ENCODE results near the gene PES1. TPM values are rescaled to one million over a fixed set of nuclear protein-coding genes. Genes with fewer than 3 reads are reported as not detected.
"Not testable (repeated sequence)": the region's sequence is repeated elsewhere in the genome, so short reads cannot be mapped to it uniquely, and the experiment has no call there.

The PES1 gene
- polyA plus RNA-seq, 1 donor from 2014 or later, result 36.3 TPM

DNA sequence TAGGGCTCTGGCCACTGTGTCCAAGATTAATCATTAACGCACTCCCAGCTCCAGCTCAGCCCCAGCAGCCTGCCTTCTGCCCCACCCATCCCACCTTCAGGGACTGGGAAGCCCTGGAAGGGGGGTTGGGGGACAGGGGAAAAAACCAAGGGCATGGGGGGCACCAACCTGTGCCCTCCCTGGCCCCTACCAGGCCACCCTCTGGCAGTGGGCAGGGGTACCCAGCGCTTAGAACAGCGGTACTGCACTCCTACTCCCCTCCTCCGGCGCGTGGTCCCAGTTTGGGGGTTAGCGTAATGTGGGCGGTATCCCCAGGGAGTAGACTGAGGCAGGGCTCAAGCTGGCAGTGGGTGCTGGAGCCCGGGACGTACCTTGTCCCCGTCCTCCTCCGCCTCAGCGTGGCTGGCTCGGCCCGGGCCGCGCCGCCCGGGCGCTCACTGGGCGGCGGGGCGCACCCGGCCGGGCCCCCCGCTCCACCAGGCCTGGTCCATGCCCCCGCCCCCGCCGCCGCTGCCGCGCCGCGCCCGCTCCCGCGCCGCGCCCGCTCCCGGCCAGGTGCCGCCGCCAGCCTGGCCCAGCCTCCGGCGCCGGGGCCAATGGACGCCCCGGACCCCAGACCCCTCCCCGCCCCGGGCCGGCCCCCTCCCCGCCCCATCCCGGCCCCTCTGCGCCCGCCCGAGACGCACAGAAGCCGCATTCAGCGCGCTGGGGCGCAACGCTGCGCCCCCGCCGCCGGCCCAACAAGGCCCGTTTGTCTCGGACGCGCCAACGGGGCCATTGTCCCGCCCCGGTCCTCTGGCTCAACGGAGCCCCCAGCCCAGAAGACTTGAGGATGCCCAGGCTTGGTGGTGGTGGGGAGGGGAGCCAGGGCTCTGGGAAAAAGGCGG lies 17.4 kb downstream of the PES1 start, which contains the start of gene GAL3ST1:
Gene GAL3ST1 (minus strand): TSS at position 571 of the 887 bp plus-strand sequence. CDS start 17,273 bp downstream, outside the sequence.
- peaks cover 0 to 4% (median 2%) of the 10 kb centered on the region in 3 donors for H3K4me1 Mint-ChIP-seq
- H3K27ac Mint-ChIP-seq, result no peak within 1 kb of the TSS
- peak within 1 kb of the TSS in 1 of 4 donors; percentile 66 for H3K4me3 Mint-ChIP-seq
- H3K9me3 Mint-ChIP-seq, result peaks cover 0 to under 1% (median 0%) of the 10 kb centered on the region in 3 donors
- peaks cover 4% of the 10 kb centered on the region for H3K27me3 Mint-ChIP-seq
- peaks cover 15% of the 10 kb centered on the region for H3K36me3 Mint-ChIP-seq

DNA sequence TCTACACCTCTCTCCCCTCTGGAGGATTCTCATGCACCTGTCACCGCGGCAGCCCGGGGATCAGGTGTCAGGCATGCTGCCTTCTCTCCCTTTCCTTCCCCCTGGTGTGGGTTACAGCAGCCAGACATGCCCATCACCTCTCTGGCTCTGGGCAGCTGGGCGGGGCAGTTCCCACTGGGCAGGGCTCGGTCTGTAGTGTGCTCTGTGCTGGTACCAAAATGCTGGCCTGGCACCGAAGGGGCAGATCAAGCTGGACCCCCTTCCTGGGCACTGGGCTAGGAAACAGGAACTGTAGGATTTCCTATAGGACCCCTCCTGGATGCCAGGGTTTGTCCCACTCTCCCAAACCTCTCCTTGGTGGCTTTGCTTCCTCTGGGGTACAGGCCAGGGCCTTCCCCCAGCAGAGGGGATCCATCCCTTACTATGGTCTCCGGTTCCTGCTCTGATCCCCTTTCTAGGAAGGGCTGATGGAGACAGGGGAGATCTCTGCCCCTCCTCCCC lies 18.1 kb downstream of the PES1 start:
- peaks cover 0 to 2% (median 0%) of the 10 kb centered on the region in 3 donors for H3K9me3 Mint-ChIP-seq
- peaks cover 0 to 2% (median 2%) of the 10 kb centered on the region in 3 donors for H3K4me1 Mint-ChIP-seq
- no peak overlapping the region for H3K27ac Mint-ChIP-seq
- peaks cover 9% of the 10 kb centered on the region for H3K36me3 Mint-ChIP-seq
- H3K27me3 Mint-ChIP-seq, result peaks cover 8% of the 10 kb centered on the region
- no peak overlapping the region for H3K4me3 Mint-ChIP-seq

DNA sequence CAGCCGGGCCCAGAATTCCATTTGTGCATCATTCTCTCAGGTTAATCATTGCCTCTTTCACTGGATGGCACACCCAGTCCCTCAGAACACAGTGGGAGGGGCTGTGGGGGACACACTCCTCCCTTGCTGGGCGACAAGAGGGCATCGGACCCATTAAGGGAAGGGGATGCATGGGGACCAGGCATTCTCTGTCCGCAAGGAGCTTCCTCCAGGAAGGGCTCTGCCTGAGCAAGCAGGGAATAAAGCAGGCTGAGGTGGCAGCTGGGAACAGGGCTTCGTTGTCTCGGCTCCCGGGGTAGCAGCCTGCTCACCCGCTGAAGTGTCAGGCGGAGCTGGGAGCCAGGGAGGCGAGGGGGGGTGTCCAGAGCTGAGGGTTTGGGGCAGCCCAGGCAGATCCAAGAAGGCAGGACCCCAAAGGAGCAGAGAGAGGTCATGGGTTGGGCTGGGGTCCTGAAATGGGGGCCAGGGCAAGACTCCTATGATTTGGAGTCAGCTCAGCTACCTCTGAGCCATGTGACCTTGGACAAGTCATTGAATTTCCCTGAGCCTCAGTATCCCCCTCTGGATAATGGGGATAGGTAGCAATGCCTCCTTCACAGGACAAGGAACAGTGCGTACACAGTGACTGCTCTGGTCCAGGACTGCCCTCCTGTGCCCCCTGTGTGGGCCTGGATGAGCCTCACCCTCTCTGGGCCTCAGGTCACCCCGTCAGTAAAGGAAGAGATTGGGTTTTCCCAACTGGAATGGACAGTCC lies 18.7 kb downstream of the PES1 start:
- no peak overlapping the region for H3K27ac Mint-ChIP-seq
- peaks cover 0 to 2% (median 2%) of the 10 kb centered on the region in 3 donors for H3K4me1 Mint-ChIP-seq

DNA sequence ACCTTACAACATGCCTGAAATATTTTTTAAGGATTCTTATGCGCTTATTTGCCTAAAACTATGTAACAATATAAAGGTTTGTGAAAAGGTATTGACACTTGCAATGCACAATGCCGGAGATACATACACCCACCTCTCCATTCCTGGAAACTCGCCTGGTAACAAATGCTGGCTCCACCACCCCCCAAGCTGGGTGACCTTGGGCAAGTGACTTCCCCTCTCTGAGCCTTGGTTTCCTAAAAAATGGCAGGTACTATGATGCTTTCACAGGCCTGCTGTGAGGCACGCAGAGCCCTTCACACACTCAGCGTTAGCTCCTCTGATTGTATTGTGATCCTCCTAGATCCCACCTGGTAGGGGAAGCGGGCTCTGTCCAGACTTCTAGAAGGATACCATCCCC lies 19.5 kb downstream of the PES1 start:
- no peak overlapping the region for H3K27ac Mint-ChIP-seq
- peaks cover 11% of the 10 kb centered on the region for H3K27me3 Mint-ChIP-seq
- H3K4me1 Mint-ChIP-seq, result peaks cover 0 to 2% (median 2%) of the 10 kb centered on the region in 3 donors
- H3K36me3 Mint-ChIP-seq, result peaks cover 9% of the 10 kb centered on the region
- peaks cover 0 to 4% (median 3%) of the 10 kb centered on the region in 3 donors for H3K9me3 Mint-ChIP-seq
- no peak overlapping the region for H3K4me3 Mint-ChIP-seq

More for the DNA sequence above, 18.7 kb downstream of the PES1 start:
- Mint-ChIP-seq H3K27me3 (peaks cover 11% of the 10 kb centered on the region), H3K36me3 (peaks cover 9% of the 10 kb centered on the region), H3K9me3 (peaks cover 0 to 3% (median 2%) of the 10 kb centered on the region in 3 donors), H3K4me3 (peak overlapping the region in 1 of 4 donors; percentile 37)

DNA sequence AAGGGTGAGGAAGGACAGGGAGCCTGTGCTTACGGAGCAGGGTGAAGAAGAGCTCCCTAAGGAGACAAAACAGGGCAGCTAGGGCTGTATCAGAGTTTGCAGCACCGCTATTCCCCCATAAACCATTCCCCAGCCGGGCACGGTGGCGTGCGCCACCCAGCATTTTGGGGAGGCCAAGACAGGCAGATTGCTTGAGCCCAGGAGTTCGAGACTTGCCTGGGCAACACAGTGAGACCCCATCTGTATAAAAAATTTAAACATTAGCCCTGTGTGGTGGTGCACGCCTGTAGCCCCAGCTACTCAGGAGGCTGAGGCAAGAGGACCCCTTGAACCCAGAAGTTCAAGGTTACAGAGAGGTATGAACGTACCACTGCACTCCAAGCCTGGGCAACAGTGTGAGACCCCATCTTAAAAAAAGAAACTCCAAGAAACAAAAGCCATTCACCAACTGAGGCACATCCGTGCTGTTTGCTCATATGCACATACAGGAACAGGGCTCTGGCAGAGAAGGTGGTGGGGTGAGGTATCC lies 22.0 kb downstream of the PES1 start:
- Mint-ChIP-seq H3K9me3 (peaks cover 0 to 5% (median 3%) of the 10 kb centered on the region in 3 donors), H3K36me3 (no peaks in the 10 kb centered on the region), H3K27ac (no peak overlapping the region), H3K4me3 (no peak overlapping the region), H3K27me3 (peaks cover 10% of the 10 kb centered on the region), H3K4me1 (peaks cover 0 to 2% (median 0%) of the 10 kb centered on the region in 3 donors)

DNA sequence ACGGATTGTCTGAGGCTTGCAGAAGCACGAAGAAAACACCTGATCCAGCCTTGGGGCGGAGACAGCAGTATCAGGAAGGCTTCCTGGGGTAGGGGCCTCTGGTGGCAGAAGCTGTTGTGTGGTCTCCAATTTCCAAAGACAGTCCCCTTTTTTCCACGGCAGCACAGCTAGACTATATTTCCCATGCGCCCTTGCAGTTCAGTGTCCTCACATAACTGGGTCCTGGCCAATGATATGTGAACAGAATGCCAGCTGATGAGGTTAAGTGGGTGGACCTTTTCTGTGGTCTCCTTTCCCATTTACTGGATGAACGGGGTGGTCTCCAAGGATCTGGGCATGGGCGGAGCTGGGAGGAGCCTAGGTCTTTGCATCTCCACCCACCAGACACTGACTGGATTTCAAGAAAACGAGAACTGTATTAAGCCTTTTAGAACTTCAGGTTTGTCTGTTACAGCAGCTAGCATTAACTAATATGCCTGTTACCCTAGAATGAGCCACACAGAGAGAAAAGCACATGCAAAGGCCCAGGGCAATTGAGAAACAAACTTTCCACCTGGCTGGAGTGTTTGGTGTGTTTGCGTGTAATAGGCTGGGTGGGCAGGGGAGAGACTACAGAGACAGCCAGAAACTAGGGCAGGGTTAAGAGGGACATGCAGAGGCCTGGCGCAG lies 23.4 kb downstream of the PES1 start:
- Mint-ChIP-seq H3K9me3 (peaks cover 0 to 5% (median 3%) of the 10 kb centered on the region in 3 donors), H3K4me3 (no peak overlapping the region), H3K27ac (peak overlapping the region in 1 of 3 donors; percentile 47), H3K36me3 (no peaks in the 10 kb centered on the region), H3K4me1 (no peaks in the 10 kb centered on the region), H3K27me3 (peaks cover 8% of the 10 kb centered on the region)

DNA sequence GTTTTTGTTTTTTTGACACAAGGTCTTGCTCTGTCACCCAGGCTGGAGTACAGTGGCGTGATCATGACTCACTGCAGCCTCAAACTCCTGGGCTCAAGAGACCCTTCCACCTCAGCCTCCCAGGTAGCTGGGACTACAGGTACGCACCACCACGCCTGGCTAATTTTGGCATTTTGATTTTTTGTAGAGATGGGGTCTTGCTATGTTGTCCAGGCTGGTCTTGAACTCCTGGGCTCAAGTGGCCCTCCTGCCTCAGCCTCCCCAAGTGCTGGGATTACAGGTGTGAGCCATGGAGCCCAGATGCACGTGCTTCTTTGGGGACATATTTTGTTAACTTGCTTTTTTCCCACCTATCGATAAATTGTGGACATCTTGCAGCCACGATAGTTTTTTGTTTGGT lies 24.4 kb downstream of the PES1 start:
- H3K4me1 Mint-ChIP-seq, H3K9me3 Mint-ChIP-seq, H3K36me3 Mint-ChIP-seq, H3K27me3 Mint-ChIP-seq, H3K4me3 Mint-ChIP-seq, H3K27ac Mint-ChIP-seq: not testable (repeated sequence)

DNA sequence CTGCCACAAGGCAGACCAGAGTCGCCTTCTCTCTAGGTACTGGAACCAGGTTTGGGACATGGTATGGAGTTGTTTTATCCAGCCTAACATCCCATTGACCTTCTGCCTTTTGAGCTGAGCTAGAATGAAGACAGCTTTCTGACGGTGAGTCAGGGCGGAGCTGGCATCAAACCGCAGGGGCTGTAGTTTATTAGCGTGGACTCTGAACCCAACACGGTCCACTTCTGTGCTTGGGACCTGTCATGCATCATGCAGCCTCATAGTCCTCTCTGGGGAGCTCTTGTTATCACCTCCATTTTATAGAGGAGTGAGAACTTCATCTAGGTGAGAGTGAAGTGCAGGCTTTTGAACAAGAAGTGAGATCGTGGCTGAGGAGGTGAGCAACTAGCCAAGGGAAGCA lies 25.6 kb downstream of the PES1 start:
- Mint-ChIP-seq H3K27me3 (peaks cover 10% of the 10 kb centered on the region), H3K4me3 (no peak overlapping the region), H3K9me3 (peaks cover 0 to 5% (median 3%) of the 10 kb centered on the region in 3 donors), H3K27ac (no peak overlapping the region), H3K36me3 (no peaks in the 10 kb centered on the region), H3K4me1 (no peaks in the 10 kb centered on the region)

DNA sequence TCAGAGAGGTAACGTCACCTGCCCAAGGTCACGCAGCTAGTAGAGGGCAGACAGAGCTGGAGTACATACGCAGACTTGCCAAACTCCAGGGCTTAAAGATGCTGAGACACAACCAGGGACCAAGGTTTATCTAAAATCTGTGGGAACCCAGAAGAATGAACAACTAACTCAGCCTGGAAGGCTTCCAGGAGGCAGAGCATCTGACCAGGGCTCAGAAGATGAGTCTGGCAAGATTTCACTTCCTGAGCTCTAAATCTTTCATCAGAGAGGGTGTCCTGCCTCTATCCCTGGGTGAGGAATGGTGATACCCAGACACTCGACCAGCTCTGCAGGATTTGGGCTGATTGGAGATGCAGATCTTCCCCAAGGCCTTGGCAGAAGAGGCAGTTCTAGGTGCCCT lies 26.4 kb downstream of the PES1 start:
- Mint-ChIP-seq H3K4me3 (no peak overlapping the region), H3K4me1 (no peaks in the 10 kb centered on the region), H3K27ac (no peak overlapping the region), H3K27me3 (peaks cover 10% of the 10 kb centered on the region), H3K36me3 (no peaks in the 10 kb centered on the region), H3K9me3 (peaks cover 0 to 5% (median 3%) of the 10 kb centered on the region in 3 donors)

DNA sequence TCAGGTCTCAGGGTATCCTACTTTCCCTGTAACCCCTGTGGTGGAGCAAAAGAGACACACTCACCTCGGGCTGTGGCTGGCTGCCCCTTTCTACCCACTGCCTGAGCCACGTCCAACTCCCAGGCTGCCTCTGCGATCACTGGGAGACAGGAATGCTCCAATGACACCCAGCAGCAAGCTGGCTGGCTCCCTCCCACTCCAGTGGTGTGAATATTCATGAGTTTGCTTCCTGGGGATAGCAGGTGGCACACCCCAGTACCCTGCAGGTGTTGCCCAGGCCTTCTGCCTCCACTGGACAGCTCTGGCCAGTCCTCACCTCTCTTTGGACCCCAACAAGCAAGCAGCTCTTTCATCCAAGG lies 27.0 kb downstream of the PES1 start:
- Mint-ChIP-seq H3K4me3 (no peak overlapping the region), H3K36me3 (no peaks in the 10 kb centered on the region), H3K9me3 (peaks cover 0 to 5% (median 3%) of the 10 kb centered on the region in 3 donors), H3K27ac (no peak overlapping the region), H3K4me1 (no peaks in the 10 kb centered on the region), H3K27me3 (peaks cover 10% of the 10 kb centered on the region)

DNA sequence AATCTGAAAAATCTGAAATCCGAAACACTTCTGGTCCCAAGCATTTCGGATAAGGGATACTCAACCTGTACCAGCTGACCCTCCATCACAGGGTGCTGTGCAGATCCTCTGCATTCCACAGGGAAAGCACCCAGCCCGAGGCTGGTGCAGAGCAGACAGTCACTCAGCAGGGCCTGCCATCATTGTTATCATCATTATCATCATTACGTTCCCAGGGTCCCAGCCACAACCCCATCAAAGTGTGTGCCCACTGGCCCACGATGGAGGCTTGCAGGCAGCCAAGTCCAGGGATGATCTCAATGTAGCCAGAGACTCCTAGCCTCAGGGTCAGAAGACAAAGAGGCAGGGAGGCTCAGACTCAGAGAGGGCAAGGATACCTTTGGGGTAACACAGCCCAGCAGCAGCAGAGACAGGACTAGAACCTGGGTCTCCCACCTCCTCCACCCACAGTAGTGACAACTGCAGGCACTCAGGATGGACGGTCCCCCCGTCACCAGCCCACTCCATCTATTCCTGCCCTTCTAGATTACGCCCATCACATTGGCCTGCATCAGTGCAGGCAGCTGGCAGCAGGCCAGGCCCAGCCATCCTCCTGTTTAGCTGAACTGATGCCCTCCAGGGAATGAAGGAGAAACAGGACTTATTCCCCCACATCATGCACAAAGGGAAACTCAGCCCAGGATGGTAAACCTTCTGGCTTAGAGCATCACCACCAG lies 27.5 kb downstream of the PES1 start:
- peaks cover 9% of the 10 kb centered on the region for H3K27me3 Mint-ChIP-seq
- no peaks in the 10 kb centered on the region for H3K4me1 Mint-ChIP-seq

DNA sequence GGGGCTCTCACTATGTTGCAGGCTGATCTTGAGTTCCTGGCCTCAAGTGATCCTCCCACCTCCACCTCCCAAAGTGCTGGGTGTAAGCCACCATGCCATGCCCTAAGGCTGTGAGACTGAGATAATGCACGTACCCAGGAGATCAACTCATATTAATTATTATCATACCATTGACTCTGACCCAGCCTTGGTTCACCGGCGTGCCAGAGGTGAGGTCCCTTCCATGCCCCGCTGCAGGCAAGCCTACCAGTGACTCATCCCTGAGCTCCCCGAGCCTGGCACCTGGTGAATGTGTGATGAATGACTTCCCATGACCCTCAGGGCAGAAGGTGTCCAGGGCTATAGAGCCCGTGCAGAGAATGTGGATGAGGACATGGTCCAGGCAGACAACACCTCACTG lies 29.3 kb downstream of the PES1 start:
- H3K27me3 Mint-ChIP-seq, result peaks cover 2% of the 10 kb centered on the region
- no peaks in the 10 kb centered on the region for H3K36me3 Mint-ChIP-seq
- no peak overlapping the region for H3K4me3 Mint-ChIP-seq
- H3K9me3 Mint-ChIP-seq, result peaks cover 0 to 3% (median 0%) of the 10 kb centered on the region in 3 donors
- H3K27ac Mint-ChIP-seq, result no peak overlapping the region
- no peaks in the 10 kb centered on the region for H3K4me1 Mint-ChIP-seq

More for the DNA sequence above, 27.5 kb downstream of the PES1 start:
- H3K27ac Mint-ChIP-seq, result no peak overlapping the region
- H3K9me3 Mint-ChIP-seq, result peaks cover 0 to 4% (median 3%) of the 10 kb centered on the region in 3 donors
- H3K4me3 Mint-ChIP-seq, result no peak overlapping the region
- no peaks in the 10 kb centered on the region for H3K36me3 Mint-ChIP-seq

DNA sequence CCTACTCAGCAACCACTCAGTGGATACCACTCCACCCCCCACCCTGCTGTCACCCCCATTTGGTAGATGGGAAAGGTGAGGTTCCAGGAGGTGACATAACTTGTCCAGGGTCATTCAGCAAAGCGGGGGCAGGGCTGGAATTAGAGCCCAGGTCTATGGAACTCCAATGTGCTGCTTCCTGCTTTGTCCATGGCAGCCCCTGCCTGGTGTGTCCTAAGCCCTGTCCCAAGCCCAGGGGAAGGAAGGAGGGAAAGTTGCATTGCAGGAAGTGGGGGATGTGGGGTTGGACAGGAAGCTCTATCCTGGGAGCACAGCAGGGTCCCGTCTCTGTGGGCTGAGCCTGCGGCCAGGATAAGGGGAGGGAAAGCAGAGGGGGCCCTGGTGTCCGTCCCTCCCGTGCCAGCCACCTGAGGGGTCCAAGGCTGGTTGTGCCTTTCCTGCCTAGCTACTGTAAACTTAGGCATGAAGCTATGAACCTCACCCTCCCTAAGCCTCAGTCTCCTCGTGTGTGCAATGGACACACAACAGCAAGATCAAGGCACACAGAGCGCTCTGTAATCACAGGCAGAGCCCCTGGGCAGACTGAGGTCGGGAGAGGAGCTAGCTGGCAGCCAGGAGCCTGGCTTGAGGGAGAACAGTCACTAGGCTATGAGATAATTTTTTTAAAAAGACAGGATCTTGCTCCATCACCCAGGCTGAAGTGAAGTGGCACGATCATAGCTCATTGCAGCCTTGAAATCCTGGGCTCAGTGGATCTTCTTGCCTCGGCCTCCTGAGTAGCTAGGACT lies 30.1 kb downstream of the PES1 start:
- Mint-ChIP-seq H3K36me3 (no peaks in the 10 kb centered on the region), H3K27me3 (peaks cover 2% of the 10 kb centered on the region), H3K4me1 (no peaks in the 10 kb centered on the region), H3K9me3 (no peaks in the 10 kb centered on the region), H3K4me3 (no peak overlapping the region), H3K27ac (peak overlapping the region in 1 of 3 donors; percentile 35)
